Measurements from ENCODE around the gene SNRNP35. TPM values are rescaled to one million over a fixed set of nuclear protein-coding genes. Genes with fewer than 3 reads are reported as not detected.
A peak's percentile ranks its signal among the peaks of the same experiment; 100 is the strongest.
"Not testable (repeated sequence)": the region's sequence is repeated elsewhere in the genome, so short reads cannot be mapped to it uniquely, and the experiment has no call there.

SNRNP35 gene
- 10 to 100 TPM; 23.4 to 64.4 (median 33.2) TPM for total RNA-seq

- no peaks in the 10 kb centered on the region for H3K9me3 ChIP-seq
- DNase-seq: peak; percentile 77 to 91 (median 87)
- TF ChIP-seq POLR2A (IDR thresholded peaks at IDR 0.05) (peak in 1 of 2 donors; percentile 27), CTCF (IDR thresholded peaks at IDR 0.05) (no peak)
- H3K27me3 ChIP-seq: no peaks in the 10 kb centered on the region
- H3K4me1 ChIP-seq: peaks cover 0 to 11% (median 5%) of the 10 kb centered on the region in 4 donors
- H3K27ac ChIP-seq: peak within 1 kb of the TSS; percentile 94 to 100 (median 96)
- peak within 1 kb of the TSS; percentile 61 to 95 (median 67) for H3K4me3 ChIP-seq
- H3K36me3 ChIP-seq: peaks cover 0 to under 1% (median 0%) of the 10 kb centered on the region in 3 donors
Measured at GRCh38 chr12:123457980-123458779, at the start of gene SNRNP35. Gene SNRNP35, plus strand, starts transcription at chr12:123458139. Its CDS starts 7,402 bp downstream, at chr12:123465541.

GRCh38 chr12:123408619-123409018 lies 49.3 kb upstream of the SNRNP35 start:
- not testable (repeated sequence) for DNase-seq, H3K4me1 ChIP-seq, H3K27me3 ChIP-seq, H3K9me3 ChIP-seq, H3K4me3 ChIP-seq, H3K27ac ChIP-seq
- peaks cover 0 to 59% (median 5%) of the 10 kb centered on the region in 3 donors for H3K36me3 ChIP-seq

- not testable (repeated sequence) for H3K27me3 ChIP-seq, DNase-seq, H3K4me3 ChIP-seq, H3K27ac ChIP-seq, H3K9me3 ChIP-seq, H3K4me1 ChIP-seq
- peaks cover 0 to 50% (median 5%) of the 10 kb centered on the region in 3 donors for H3K36me3 ChIP-seq
Measured at GRCh38 chr12:123409284-123410040, 48.5 kb upstream of the SNRNP35 start.

- Histone ChIP-seq H3K4me1 (no peaks in the 10 kb centered on the region), H3K4me3 (no peak overlapping the region), H3K27ac (no peak overlapping the region), H3K27me3 (no peaks in the 10 kb centered on the region), H3K36me3 (peaks cover 0 to 45% (median 5%) of the 10 kb centered on the region in 3 donors), H3K9me3 (no peaks in the 10 kb centered on the region)
- TF ChIP-seq CTCF (IDR thresholded peaks at IDR 0.05): no peak
- TF ChIP-seq POLR2A (IDR thresholded peaks at IDR 0.05): no peak
- DNase-seq: no peak
Measured at GRCh38 chr12:123410041-123410412, 47.9 kb upstream of the SNRNP35 start.

GRCh38 chr12:123421314-123421713 lies 36.6 kb upstream of the SNRNP35 start:
- Histone ChIP-seq H3K4me1 (no peaks in the 10 kb centered on the region), H3K27ac (no peak overlapping the region), H3K9me3 (no peaks in the 10 kb centered on the region), H3K36me3 (peaks cover 0 to 27% (median 0%) of the 10 kb centered on the region in 3 donors), H3K27me3 (no peaks in the 10 kb centered on the region), H3K4me3 (no peak overlapping the region)
- DNase-seq: no peak
- TF ChIP-seq POLR2A (IDR thresholded peaks at IDR 0.05): no peak

GRCh38 chr12:123427036-123427769 lies 30.7 kb upstream of the SNRNP35 start:
- DNase-seq: peak in 2 of 3 donors; percentile 88 to 89
- no peak overlapping the region for H3K4me3 ChIP-seq

GRCh38 chr12:123428591-123428990 lies 29.3 kb upstream of the SNRNP35 start:
- no peak overlapping the region for H3K4me3 ChIP-seq
- no peak for DNase-seq
- peaks cover 0 to 7% (median 2%) of the 10 kb centered on the region in 4 donors for H3K4me1 ChIP-seq
- H3K27me3 ChIP-seq: no peaks in the 10 kb centered on the region
- no peaks in the 10 kb centered on the region for H3K9me3 ChIP-seq
- TF ChIP-seq POLR2A (IDR thresholded peaks at IDR 0.05) (no peak), CTCF (IDR thresholded peaks at IDR 0.05) (no peak)
- H3K36me3 ChIP-seq: peaks cover 0 to 7% (median 0%) of the 10 kb centered on the region in 3 donors
- H3K27ac ChIP-seq: peak overlapping the region in 2 of 4 donors; percentile 60 to 73

More at GRCh38 chr12:123427036-123427769, 30.7 kb upstream of the SNRNP35 start:
- Histone ChIP-seq H3K27me3 (no peaks in the 10 kb centered on the region), H3K4me1 (no peaks in the 10 kb centered on the region), H3K9me3 (no peaks in the 10 kb centered on the region), H3K27ac (peak overlapping the region in 2 of 4 donors; percentile 60 to 73), H3K36me3 (peaks cover 0 to 14% (median 0%) of the 10 kb centered on the region in 3 donors)
- TF ChIP-seq POLR2A (IDR thresholded peaks at IDR 0.05): no peak

GRCh38 chr12:123429101-123429500 lies 28.8 kb upstream of the SNRNP35 start:
- peaks cover 0 to 12% (median 2%) of the 10 kb centered on the region in 4 donors for H3K4me1 ChIP-seq
- not testable (repeated sequence) for H3K27me3 ChIP-seq, DNase-seq, H3K4me3 ChIP-seq, H3K36me3 ChIP-seq, H3K9me3 ChIP-seq
- H3K27ac ChIP-seq: peak overlapping the region in 1 of 4 donors; percentile 73

GRCh38 chr12:123431951-123432817 lies 25.8 kb upstream of the SNRNP35 start:
- H3K4me3 ChIP-seq: peak overlapping the region in 2 of 4 donors; percentile 13 to 16
- not testable (repeated sequence) for DNase-seq, H3K36me3 ChIP-seq, H3K27me3 ChIP-seq, H3K9me3 ChIP-seq
- H3K27ac ChIP-seq: peak overlapping the region in 1 of 4 donors; percentile 95
- peaks cover 0 to 21% (median 5%) of the 10 kb centered on the region in 4 donors for H3K4me1 ChIP-seq

Measured in Peyer's patch (tissue), 4 donors.